D341Med (cell line): ENCODE data around the gene SCP2.

Experiments used
- DNase-seq: peaks from one replicate; pipeline ENCODE4 v3.0.0; 2012; ENCODE audit warnings: low spot score

Gene SCP2

DNA sequence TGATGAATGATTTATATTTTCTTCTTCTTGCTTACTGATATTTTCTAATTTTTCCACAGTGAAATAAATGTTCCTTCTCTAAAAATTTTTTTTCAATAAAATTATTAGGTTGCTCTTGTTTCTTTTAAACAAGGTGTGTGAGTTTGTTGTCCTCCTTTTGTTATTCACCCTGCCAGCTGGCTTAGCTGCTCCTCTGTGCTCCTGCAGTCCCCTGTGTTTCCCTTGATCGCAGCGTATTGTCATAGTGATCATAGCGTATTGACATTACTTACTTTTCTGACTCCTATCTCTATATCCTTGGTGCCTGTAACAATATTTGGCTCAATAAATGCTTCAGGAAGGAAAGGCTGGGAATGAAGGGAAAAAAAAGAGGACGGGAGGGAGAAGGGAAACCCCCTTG is 110.1 kb downstream of the SCP2 start:
- DNase-seq, result no peak

DNA sequence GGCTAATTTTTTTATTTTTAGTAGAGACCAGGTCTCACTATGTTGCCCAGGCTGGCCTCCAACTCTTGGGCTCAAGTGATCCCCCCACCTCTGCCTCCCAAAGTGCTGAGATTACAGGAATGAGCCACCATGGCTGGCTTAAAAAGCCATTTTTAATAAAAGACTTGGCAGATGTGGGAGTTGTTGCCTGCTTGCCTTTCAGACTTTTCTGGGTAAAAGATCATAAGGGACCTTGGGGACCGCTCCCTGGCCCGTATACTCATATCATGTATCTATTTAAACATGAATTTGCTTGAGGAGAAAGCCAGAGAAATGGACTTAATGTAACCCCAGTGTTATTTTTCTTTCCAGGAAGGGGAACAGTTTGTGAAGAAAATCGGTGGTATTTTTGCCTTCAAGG is 111.5 kb downstream of the SCP2 start:
- DNase-seq, result no peak

DNA sequence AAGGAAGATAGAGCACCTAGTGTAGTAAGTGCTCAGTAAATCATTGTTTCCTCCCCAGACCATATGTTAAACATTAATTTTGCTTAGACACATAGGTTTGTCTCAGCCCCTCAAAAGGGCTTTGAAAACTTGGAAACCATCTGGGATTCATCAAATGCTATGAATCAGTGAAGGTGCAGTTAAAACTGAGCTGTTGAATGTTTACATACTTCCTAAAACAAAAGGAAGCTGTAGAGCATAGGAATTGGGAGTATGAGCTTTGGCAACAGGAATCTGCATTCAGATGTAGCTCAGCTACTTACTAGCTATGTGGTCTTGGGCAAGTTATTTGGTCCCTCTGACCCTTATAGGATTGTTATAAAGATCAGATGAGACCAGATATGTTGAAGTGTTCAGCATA is 116.2 kb downstream of the SCP2 start:
- DNase-seq, result no peak

DNA sequence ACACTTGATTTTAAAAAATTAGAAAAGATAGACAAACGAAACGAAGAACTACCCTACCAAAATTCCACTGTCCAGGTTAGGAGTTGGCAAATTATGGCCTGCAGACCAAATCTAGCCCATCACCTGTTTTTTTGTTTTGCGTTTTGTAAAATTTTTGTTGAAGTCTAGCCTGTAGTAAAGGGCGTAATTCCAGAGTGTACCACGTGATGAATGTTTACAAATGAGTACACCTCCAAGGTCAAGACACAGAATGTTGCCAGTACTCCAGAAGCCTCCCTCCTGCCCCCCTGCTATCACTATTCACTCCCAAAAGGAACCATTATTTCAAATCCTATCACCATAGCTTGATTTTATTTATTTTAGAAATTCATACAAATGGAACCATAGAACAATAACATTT is 117.8 kb downstream of the SCP2 start:
- DNase-seq, result no peak

DNA sequence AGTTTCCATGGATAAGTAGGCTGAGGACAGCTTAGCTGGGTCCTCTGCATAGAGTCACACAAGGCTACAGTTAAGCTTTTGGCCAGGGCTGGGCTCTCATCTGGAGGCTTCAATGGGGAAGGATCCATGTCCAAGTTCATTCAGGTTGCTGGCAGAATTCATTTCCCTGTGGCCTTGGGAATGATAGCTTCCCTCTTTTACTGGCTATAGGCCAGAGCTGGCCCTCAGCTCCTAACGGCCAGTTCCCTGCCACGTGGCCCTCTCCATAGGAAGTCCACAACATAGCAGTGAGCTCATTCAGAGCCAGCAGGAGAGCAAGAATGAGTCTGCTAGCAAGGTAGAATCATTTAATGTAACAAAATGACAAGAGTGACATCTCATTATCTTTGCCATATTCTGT is 119.9 kb downstream of the SCP2 start:
- DNase-seq, result no peak

DNA sequence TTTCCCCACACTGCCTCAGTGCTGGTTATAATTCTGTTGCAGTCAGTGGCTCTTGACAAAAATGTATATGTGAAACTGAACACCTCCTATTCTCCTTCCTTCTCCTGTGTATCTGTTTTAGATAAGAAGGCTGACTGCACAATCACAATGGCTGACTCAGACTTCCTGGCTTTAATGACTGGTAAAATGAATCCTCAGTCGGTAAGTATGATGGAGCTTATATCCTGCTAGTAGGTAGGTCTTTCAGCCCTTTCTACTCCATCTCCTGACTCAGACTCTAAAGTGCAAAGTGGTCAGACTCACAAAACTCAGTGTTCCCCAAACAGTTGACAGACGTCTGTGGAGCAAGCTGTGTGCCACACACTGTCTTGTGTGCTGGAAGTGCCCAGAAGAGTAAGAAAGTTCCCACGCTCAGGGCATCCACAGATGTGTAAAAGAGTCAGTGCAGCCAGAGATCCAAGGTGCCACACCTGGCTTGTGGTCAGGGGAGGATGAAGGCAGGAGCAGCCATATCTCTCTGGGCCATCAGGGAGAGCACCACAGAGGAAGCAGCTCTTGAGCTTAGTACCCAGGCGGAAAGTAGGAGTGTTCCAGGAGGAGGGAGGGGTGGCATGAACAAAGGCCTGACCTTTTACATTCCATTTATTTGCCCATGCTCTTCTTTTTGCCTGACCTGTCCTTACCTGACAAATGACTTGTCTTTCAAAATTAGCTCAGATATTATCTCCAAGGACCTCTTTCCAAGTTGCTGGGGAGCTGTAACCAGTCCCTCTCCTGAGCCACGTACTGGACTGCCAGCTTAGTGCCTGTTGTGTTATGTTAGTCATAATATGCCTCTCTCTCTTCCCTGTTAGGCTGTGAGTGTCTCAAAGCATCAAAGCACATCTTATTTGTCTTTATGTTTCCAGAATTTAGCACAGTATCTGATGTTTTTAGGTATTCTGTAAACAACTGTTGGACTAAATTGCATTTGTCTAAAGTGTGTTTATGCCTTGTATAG is 121.0 kb downstream of the SCP2 start:
- no peak for DNase-seq

DNA sequence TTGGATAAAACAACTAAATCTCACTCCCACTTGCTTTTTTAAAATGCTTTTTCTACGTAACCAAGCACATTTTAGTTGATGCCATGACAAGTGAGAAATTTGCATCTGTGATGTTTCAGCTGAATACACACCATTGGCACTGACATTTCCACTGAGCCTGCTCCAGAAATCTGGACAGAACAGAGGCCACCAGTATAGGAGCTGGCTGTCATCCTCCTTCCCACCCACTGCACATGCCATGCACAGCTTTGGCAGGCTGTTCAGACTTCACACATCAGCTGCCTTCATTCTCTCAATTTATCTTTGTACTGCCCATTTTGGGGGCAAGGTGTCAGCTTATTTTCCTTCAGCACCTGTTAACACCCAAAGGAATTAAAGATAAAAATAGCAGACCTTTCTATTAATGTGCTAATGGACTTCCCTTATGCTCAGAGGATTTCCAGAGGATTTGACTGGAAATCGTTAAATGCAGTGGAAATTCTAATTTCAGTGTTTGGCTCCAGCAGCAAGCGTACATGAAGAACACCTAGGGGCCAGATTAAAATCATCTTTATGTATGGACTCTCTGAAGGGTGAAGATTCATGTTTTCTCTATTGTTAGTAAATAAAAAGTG is 122.0 kb downstream of the SCP2 start:
- peak; percentile 48 for DNase-seq

DNA sequence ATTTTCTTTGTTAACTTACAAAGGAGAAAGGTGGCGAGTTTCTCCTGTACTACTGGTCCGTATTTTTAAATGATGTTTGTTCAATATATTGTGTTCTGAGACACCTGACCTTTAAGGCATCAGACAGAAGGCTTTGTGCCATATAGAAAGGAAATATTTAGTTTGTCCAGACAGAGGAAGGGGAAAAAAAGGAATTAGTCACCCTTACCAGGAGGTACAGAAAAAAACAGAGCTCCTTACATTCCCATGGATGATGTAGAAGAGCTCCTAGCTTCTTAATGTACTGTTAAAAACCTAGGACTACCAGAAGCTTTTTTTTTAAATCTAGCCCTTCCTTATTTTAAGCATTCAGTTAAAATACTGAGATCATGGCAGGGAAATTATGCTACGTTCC is 122.5 kb downstream of the SCP2 start:
- DNase-seq, result no peak

DNA sequence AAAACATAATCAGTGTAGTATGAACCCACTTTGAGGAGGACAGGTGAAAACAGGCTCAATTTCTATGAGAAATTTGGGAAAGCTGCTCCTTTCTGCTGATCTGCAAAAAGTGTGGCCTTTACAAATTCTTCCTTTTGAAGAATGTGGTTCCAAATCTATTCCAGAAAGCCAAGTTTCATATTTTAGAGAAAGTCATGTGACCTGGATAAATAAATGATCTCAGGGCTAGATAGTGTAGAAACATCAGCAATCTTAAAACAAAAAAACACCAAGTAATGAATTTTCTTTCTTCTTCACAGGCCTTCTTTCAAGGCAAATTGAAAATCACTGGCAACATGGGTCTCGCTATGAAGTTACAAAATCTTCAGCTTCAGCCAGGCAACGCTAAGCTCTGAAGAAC is 123.2 kb downstream of the SCP2 start:
- DNase-seq, result no peak

DNA sequence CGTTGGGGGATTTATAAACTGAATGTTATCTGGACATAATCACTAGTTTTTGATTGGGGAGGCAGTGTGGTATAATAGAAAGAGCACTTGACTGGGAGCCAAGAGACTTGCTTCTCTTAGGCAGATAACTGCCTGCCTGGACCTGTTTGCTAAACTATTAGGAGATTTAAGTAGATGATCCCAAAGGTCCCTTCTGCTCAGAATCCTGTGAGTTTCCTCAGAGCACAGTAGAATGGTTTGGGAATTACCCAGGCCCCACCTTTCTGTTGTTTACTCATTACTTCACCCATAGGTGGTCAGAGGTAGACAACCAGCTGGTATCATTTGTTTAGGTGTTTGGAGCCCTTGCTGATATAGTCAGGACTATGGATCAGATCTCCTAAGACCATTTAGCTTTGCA is 124.6 kb downstream of the SCP2 start:
- no peak for DNase-seq

DNA sequence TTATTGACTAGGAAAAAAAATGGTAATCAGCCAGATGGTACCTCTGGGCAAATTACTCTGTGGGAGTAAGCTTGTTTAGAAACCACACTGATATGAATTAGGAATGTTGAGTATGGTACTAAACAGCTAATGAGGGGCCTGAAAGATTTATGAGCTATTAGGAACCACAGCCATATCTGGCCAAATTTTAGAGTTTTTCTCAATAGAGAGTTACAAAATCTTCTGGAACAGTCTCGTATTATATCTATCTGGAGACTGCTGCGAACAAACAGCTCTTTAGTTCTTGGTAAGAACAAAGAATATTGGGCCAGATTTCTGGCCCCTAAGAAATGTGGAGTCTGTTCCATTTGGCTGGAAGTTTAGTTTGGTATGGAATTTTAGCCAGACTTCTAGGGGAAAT is 130.1 kb downstream of the SCP2 start:
- no peak for DNase-seq

DNA sequence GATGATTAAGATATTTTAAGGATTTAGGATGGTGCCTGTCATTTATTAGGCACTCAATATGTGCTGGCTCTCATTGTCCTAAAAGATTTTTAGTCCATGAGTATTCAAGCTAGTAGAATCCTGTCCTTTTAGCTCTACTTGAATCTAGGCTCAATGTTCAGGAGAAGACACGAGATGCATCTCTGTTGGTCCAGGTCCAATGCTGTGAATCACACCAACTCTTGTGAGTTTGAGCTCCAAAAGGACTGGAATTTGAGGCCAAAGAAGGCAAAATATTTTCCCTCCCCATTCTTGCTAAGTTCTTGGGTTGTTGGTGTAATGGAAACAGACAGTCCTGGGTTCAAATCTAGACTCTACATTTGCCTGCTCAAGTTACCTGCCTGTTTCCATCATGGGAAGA is 133.5 kb downstream of the SCP2 start:
- DNase-seq, result no peak

DNA sequence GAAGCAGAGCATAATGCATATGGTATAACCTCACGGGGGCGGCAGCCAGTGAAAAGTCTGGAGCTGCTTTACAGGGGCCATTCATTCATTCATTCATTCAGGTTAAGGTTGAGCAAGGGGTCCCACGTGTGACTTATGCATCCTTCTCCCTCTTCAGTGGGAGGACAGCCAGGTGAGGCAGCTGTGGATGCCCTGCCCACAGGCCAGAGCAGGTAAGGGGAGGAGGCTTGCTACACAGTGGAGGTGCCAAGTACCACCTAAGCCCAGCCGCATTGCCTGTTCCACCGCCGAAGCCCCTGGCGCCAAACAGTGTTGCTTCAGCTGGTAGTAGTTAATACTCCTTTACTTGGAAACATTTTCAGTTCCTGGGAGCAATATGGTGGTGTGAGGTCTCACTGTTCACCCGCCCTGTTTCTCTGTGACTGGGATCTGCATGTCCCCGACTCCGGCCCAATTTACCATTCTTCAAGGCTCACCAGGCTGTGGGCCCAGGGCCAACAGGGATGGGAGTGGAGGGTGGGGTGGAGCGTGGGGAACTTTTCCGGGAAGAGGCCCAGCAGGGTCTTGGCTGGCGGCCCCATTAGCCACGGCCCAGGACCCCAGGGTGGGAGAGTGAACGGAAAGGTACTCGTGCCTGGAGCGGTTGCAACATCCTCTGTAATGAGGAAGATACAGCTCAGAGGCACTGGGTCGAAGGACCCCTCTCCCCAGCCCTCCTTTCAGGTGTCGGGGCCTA is 134.2 kb downstream of the SCP2 start:
- no peak for DNase-seq

DNA sequence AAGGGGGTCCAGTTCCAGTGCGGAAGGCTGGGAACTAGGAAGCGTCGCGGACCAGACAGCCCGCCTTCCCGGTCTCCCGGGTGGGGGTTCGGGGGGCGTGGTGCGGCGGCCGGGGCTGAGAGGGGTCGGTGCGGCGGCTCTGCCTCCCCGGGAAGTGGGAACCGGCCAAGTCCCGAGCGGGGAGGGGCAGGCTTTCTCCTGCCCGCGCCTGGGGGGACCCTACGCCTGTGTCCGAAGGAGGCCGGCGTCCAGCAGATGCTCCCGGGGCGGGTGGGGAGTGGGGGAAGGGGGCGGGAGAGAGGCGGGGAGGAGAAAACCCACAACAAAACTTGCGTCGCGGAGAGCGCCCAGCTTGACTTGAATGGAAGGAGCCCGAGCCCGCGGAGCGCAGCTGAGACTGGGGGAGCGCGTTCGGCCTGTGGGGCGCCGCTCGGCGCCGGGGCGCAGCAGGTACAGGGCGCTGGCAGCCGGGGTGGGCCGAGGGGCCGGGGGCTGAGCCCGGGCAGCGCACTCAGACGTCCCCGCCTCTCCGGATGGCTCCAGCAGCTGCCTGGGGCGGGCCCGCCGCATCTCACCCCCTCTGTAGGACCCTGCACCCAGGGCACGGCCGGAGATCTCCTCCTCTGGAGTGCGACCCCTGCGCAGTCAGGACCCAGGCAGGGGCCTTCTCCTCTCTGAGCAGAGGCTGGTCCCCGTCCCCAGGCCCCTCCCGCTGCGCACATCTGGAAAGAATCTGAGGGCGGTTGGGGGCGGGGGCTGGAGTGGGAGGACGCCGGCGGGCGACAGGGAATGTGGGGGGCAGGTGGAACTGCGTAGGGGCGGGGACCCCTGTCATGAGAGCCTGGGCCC is 135.0 kb downstream of the SCP2 start, which contains the start of gene PODN:
Gene PODN (plus strand): TSS at position 355 of the 849 bp plus-strand sequence. CDS start 7,643 bp downstream, outside the sequence.
- peak; percentile 36 for DNase-seq

DNA sequence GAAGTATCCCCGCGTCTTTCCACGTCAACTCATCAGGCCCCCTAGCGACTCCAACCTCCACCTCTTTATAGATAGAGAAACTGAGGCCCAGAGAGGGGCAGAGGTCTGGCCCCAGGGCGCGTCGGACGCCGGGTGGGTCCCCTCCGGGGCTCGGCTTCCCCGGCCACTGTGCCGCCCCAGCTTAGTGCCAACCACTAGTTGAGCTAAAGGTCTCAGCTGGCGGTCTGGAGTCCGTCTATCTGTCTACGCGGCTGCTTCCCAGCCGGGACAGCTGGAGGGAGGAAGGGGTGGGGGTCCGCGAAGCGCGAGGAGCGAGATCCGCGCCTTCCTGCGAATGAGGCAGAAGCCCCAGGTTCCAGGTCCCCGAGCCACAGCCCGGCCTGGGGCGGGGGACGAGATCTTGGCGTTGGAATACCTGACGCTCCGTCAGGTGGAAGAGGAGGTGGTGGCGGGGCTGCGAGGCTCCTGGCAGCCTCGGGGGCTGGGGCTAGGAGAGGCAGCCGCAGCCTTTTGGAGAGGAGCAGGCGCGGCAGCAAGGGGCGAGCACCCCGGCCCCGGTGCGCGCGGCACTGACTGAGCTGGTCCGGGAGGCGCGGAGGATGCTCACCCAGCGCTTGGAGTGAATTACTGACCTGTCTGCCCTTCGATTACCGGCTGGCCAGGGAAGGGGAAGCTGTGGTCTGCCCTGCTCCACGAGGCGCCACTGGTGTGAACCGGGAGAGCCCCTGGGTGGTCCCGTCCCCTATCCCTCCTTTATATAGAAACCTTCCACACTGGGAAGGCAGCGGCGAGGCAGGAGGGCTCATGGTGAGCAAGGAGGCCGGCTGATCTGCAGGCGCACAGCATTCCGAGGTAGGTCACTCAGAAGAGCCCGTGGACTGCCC is 135.9 kb downstream of the SCP2 start:
- peak; percentile 25 for DNase-seq

DNA sequence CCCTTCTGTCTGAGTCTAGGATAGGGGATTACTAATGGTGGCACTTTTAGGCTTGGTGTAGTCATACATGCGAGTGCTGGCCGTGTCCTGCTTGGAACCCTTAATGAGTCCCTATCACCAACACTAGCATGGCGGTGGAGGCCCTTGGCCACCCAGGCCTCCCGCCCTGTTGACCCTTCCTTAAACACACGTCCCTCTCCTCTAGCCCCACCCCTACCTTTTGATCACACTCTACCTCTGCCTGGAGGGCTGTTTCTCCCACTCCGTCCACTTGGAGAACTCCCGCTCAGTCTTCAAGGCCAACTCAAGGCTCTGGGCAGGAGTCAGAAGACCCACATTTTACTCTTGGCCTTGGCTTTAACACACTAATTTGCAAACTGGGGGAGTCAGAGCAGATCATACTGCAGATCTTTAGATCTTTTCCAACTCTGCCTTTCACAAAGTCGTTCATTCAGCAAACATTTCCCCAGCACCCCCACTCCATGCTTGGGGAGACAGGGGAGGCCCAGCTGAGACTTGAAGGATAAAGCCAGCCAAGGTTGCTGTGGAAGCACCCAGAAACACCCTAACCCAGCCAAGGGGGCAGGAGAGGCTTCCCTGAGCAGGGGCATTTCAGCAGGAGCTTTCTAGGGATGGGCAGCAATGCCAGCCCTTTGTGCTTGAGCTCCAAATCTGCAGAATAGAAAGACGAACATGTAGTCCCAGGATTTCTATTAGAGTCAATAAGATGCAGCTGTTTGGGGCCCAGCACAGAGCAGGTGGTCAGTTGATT is 136.9 kb downstream of the SCP2 start:
- peak; percentile 9 for DNase-seq

DNA sequence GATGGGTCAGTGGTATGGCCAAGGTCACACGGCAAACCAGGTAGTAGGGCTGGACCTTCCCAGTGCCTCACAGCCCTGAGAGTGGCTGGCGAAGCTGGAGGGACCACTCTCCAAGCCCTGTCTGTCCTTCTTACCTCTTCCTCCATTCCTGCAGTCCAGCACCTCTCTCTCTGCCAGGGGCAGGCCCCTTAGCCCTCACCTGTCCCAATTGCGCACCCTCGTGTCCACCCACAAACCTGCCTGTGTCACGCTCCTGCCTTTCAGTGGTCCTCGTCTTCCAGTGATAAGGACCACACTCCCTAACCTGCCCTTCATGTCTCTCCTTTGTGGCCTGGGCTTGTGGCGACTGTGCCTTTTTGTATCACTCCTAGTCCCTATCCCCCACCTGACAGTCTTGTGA is 138.3 kb downstream of the SCP2 start:
- peak; percentile 7 for DNase-seq

DNA sequence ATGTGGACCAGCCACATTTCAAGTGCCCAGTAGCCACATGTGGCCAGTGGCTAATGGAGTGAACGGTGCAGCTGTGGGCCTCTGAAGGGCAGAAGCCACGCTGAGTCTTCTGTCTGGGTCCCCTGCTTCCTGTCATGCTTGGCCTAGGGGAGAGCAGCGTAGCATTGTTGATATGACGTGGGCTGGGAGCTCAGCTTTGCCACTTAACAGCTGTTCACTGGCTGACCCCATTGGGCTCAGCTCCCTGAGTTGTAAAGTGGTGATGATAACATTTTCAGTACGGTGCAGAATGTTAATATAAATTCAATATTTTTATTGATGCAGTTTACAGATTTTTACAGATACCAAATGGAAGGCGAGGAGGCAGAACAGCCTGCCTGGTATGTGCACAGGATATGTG is 139.4 kb downstream of the SCP2 start:
- DNase-seq, result peak; percentile 14

DNA sequence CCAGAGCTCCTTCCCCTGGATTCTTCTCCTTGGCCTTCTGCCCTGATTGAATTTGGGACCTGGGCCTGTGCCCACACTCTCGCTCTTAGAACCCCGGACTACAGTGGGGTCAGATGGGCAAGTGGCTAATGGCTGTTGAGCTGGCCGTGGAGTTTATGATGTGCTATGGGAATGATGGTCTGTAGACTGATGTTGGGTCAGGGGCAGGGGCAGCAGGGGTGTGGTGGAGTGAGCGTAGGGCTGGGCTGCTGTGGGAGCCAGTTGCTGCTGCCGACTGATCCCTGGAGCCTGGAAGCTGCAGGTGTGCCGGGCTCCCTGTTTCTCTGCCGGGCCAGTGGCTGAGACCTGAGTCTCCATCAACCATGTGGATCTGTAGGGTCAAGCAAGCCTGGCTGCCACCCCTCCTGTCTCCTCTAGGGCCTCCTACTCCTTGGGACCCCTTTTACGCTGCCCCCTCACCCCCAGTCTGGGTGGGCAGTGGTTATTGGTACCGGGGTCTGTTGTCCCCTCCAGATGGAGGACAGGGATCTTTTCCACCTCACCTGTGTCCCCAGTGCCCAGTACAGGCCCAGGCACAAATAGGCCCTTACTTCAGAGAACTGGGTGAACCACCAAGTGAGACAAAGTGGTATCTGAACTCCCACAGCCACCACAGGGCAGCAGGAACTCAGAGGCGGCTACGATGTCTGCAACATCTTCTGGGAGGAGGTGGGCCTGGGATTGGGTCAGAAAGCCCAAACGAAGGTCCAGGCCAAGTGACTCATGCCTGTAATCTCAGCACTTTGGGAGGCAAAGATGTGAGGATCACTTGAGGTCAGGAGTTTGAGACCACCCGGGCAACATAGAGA is 140.0 kb downstream of the SCP2 start:
- peak; percentile 23 for DNase-seq
